ENCODE data around the gene CC2D2A. TPM values are rescaled to one million over a fixed set of nuclear protein-coding genes. Genes with fewer than 3 reads are reported as not detected.

Gene CC2D2A
- total RNA-seq, 2 donors from 2014 or later: 13.5 to 38.1 TPM

DNA sequence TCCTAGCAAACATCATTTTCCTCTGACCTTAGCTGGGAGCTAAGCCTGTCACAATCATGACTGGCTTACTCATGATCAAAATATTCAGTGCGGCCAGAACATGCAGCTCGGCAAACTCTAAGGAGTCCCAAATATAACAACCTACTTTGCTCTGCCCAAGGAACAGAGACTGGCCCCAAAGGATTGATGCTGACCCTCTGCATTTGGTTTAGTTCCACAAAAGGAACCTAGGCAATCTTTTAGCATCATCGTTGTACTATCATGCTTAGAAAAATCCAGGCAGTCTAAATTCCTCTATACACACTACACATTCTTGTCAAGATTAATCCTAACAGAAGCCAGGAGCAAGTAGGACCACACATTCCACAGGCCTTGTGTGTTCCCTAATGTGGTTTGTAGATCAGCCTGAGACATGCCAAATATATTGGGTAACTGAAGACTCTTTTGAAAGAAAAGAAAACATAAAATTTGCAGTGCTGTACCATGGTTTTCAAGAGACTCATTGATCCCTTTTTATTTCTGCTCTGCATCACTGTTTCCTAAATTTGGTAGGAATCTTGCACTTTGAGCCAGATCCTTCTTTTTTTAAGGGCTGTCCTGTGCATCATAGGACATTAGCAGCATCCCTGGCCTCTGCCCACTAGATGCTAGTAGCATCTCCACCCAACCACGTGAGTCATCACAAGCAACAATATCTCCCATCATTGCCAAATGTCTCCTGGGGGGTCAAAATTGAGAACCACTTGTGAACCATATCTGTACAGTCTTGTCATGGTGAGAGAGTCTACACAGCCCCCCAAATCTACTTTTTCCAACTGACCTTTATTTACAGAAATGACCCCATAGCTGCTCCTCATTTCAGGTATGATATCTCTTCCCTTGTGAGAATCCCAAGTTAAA lies 17.6 kb upstream of the CC2D2A start:
- 52% methylated on average over 4 of the region's 4 CpGs for WGBS
- Histone ChIP-seq H3K9me3 (no peaks in the 10 kb centered on the region), H3K4me3 (no peak overlapping the region), H3K27me3 (replicated peaks; ENCODE audit: insufficient read depth) (no peaks in the 10 kb centered on the region), H3K36me3 (no peaks in the 10 kb centered on the region), H3K4me1 (replicated peaks) (no peaks in the 10 kb centered on the region), H3K27ac (no peak overlapping the region)
- TF ChIP-seq, protein P1, sequence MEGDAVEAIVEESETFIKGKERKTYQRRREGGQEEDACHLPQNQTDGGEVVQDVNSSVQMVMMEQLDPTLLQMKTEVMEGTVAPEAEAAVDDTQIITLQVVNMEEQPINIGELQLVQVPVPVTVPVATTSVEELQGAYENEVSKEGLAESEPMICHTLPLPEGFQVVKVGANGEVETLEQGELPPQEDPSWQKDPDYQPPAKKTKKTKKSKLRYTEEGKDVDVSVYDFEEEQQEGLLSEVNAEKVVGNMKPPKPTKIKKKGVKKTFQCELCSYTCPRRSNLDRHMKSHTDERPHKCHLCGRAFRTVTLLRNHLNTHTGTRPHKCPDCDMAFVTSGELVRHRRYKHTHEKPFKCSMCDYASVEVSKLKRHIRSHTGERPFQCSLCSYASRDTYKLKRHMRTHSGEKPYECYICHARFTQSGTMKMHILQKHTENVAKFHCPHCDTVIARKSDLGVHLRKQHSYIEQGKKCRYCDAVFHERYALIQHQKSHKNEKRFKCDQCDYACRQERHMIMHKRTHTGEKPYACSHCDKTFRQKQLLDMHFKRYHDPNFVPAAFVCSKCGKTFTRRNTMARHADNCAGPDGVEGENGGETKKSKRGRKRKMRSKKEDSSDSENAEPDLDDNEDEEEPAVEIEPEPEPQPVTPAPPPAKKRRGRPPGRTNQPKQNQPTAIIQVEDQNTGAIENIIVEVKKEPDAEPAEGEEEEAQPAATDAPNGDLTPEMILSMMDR (IDR thresholded peaks at IDR 0.05): no peak
- TF ChIP-seq POLR2A (IDR thresholded peaks at IDR 0.05) (no peak), POLR2AphosphoS5 (IDR thresholded peaks at IDR 0.05) (no peak)
- no peak for DNase-seq (ENCODE audit: low spot score)
- intact Hi-C loops (cut with DNase I): loop anchor here (10.0 kb wide), 1 partner anchor 447 kb away; the partner anchor contains the start of gene CPEB2

GRCh38 chr4:15455290-15455689 lies 14.4 kb upstream of the CC2D2A start:
- no peaks in the 10 kb centered on the region for H3K27me3 ChIP-seq (replicated peaks; ENCODE audit: insufficient read depth)
- no peak overlapping the region for H3K27ac ChIP-seq
- no peak for DNase-seq (ENCODE audit: low spot score)
- no peaks in the 10 kb centered on the region for H3K9me3 ChIP-seq
- H3K36me3 ChIP-seq: no peaks in the 10 kb centered on the region
- intact Hi-C loops (cut with DNase I): loop anchor here (5.0 to 10.0 kb wide), 3 partner anchors 58 to 450 kb away; partner anchors contain the start of gene CPEB2
- WGBS: 93% methylated on average over 3 of the region's 3 CpGs
- no peaks in the 10 kb centered on the region for H3K4me1 ChIP-seq (replicated peaks)
- H3K4me3 ChIP-seq: no peak overlapping the region
- TF ChIP-seq, protein P1 (IDR thresholded peaks at IDR 0.05): no peak
- TF ChIP-seq POLR2A (IDR thresholded peaks at IDR 0.05): no peak
- no peak for TF ChIP-seq POLR2AphosphoS5 (IDR thresholded peaks at IDR 0.05)

- TF ChIP-seq POLR2A (IDR thresholded peaks at IDR 0.05): no peak
- peak; percentile 20 for TF ChIP-seq POLR2AphosphoS5 (IDR thresholded peaks at IDR 0.05)
- TF ChIP-seq, protein P1 (IDR thresholded peaks at IDR 0.05): peak; percentile 12 to 85 (median 78)
- intact Hi-C loops (cut with DNase I): loop anchor here (2.0 to 10.0 kb wide), 5 partner anchors 60 to 453 kb away; partner anchors contain the start of gene CPEB2
- DNase-seq (ENCODE audit: low spot score): no peak
- no peak overlapping the region for H3K4me3 ChIP-seq
- no peaks in the 10 kb centered on the region for H3K36me3 ChIP-seq
- H3K4me1 ChIP-seq (replicated peaks): no peaks in the 10 kb centered on the region
- peak overlapping the region in 1 of 2 donors; percentile 27 for H3K27ac ChIP-seq
- H3K9me3 ChIP-seq: no peaks in the 10 kb centered on the region
- no peaks in the 10 kb centered on the region for H3K27me3 ChIP-seq (replicated peaks; ENCODE audit: insufficient read depth)
- 33% methylated on average over 7 of the region's 7 CpGs for WGBS
Observed at GRCh38 chr4:15457406-15458201, 12.1 kb upstream of the CC2D2A start.

DNA sequence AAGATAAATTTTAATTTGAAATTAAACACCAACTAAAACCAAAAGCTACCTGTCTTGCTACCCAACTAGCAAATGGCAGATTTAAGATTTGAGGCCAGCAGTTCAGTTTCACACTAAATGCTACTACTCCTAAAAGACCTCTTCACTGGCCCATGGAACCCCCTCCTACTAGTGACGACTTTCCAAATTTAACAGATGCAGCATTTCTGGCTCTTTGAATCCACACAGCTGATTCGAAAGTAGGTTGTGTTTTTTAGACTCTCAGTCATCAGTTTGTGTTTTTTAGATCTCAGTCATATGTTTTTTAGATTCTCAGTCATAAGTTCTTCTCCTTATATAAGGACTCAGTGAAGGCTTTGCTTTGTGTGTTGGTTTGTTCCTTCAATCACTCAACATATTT lies 11.1 kb upstream of the CC2D2A start:
- Histone ChIP-seq H3K27me3 (replicated peaks; ENCODE audit: insufficient read depth) (no peaks in the 10 kb centered on the region), H3K9me3 (no peaks in the 10 kb centered on the region), H3K36me3 (no peaks in the 10 kb centered on the region), H3K4me3 (no peak overlapping the region), H3K27ac (no peak overlapping the region), H3K4me1 (replicated peaks) (no peaks in the 10 kb centered on the region)
- TF ChIP-seq, protein P1 (IDR thresholded peaks at IDR 0.05): no peak
- TF ChIP-seq POLR2A (IDR thresholded peaks at IDR 0.05) (no peak), POLR2AphosphoS5 (IDR thresholded peaks at IDR 0.05) (no peak)
- DNase-seq (ENCODE audit: low spot score): no peak
- intact Hi-C loops (cut with DNase I): loop anchor here (2.0 to 10.0 kb wide), 4 partner anchors 61 to 454 kb away; partner anchors contain the start of gene CPEB2
- WGBS: 67% methylated on average over 2 of the region's 2 CpGs

Data from prostate gland (tissue), 2 donors.